IPS-NIHi11 (cell line): Measurements from ENCODE around the gene SMC5.
"Not testable (repeated sequence)": the region's sequence is repeated elsewhere in the genome, so short reads cannot be mapped to it uniquely, and the experiment has no call there.

ENCODE experiments used
- DNase-seq: peaks from one replicate; pipeline ENCODE4 v3.0.0; 2012; ENCODE audit warnings: mixed read lengths, low spot score

SMC5 gene

DNA sequence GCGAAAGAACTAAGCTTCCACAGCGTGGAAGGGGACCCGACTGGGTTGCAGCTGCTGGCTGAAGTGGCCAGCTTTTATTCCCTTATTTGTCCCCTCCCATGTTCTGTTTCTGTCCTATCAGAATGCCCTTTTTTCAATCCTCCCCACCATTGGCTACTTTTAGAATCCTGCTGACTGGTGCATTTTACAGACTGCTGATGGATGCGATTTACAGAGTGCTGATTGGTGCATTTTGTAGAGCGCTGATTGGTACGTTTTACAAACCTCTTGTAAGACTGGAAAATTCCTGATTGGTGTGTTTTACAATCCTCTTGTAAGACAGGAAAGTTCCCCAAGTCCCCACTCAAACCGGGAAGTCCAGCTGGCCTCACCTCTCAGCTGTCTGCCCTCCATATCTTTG is 105.0 kb downstream of the SMC5 start:
- no peak for DNase-seq

DNA sequence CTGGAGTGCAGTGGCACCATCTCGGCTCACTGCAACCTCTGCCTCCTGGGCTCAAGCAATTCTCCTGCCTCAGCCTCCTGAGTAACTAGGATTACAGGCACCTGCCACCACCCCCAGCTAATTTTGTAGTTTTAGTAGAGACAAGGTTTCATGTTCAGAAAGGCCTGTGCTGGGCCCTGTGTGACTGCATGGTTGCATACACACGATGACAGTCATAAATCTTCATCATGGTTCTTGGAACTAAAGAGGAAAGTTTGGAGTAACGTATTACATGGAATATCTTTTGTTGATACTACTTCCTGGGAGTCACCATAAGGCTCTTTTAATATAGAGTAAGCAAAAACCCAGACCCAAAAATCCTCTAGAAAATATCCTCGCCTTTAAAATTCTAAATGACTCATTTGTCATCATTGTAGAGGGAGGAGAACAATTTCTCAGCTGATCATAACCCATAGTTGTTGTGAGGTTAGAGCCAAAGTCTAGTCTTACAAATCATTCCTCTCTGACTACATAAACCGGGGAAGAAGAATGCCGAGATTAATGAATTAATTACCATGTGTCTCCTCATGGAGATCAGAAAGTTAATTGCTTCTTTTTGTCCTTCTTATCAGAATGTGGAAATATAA is 108.6 kb downstream of the SMC5 start:
- DNase-seq: no peak

DNA sequence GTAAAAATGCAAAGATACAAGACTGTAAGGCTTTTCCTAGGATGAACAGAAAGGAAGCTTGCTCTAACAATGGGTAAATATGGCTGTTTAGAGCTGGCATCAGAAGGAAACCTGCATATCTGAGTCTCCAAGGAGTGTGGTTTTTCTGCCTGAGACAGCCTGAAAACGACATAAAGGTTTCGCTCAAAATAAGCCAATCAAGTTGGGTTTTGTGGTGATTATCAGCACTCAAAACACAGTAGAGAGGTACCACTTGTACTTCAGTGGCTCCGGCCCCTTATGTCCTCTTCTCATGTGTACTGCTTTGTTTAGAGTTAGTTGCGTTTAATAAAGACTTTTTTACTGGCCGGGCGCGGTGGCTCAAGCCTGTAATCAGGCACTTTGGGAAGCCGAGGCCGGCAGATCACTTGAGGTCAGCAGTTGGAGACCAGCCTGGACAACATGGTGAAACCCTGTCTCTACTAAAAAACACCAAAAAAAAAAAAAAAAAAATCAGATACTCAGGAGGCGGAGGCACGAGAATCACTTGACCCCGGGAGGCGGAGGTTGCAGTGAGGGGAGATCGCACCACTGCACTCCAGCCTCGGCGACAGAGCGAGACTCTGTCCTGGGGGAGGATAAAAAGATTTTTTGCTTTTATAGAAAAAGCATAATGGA is 116.3 kb downstream of the SMC5 start:
- no peak for DNase-seq

DNA sequence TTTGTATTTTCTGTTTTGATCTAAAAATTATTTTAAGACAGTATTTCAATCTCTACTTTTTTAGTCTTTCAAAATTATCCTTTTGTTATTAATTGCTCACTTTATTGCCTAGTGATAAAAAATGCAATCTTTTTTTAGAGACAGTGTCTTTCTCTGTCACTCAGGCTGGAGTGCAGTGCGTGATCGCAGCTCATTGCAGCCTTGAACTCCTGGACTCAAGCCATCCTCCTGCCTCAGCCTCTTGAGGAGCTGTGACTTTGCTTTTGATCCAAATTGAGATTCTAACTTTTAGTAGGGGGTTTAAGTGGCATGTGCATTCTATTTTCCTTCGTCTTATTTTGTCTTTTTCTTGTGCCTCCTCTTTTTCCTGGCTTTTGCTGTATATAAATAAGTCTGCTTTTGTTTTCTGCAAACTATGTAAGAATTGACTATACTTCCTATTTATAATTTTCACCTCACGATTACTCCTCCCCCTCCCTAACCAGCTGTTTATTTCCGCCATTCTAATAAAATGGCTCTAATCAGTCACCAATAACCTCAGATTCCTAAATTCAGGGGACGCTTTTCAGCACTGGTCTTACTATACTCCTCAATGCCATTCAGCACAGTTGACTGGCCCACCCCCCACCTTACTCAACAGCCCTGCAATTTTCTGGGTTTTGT is 123.4 kb downstream of the SMC5 start:
- no peak for DNase-seq

GRCh38 chr9:70382709-70383605 is 124.2 kb downstream of the SMC5 start:
- no peak for DNase-seq

- DNase-seq: no peak
These were observed 126.6 kb downstream of the SMC5 start for GRCh38 chr9:70385426-70385825.

DNA sequence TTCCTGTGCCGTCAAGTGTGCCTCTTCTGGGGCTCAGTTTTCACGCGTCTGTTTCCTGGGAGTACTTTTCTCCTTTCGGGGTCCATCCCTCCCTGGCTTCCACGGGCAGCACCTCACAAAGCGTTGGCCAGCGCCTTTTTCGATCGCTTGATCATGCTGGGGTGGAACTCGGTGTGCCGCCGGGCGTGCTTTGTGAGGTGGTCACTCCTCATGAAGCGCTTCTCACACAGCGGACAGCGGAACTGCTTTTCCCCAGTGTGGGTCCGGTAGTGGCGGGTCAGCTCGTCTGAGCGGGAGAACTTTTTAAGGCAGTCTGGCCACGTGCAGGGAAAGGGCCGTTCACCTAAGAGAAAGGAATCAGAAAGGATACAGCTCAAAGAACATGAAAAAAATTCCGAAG is 128.9 kb downstream of the SMC5 start:
- no peak for DNase-seq

DNA sequence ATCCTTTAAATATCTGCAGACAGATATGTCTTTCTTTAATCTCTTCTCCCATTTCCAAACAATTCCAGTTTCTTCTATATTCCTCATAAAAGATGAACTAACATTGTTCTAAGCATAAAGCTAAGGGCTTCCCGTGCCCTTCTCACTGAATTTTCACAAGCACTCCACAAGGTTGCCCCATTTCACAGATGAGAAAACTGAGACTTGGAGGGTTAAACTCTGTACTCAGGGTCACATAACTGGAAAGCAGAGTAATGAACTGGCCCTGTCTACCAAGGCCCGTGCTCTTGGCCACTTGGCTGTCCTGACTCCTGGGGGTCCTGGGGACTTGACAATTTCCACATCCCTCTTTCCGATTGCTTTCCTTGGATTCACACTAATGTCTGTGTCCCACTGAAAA is 130.4 kb downstream of the SMC5 start:
- DNase-seq: no peak

DNA sequence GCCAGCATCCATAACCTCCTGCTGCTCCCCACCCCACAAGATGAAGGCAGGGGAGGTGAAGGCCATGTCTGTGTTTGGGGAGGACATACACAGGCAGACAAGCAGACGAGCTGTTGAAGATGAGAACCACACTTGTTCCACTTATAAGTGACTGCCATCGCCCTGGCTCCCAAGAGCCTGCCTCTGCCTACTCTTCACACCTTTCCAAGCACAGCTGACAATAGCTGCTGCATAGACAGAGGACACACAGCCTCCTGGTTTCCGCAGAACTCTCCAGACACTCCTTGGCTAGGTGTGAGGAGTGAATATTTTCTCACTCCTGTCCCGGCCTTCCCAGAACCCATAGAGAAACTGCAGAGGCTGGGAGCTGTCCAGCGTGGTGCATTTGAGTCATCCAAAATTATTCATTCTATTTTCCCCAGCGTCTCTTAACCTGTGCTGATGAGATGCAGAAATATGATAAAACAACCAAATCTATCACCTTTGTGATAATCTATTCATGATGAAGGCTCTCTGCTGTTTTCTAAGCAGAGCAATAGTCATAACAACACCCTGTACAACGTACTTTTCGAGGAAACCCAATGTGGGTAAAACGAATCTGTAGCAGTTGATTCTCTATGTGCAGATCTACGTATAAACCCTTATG is 131.0 kb downstream of the SMC5 start:
- DNase-seq: no peak

DNA sequence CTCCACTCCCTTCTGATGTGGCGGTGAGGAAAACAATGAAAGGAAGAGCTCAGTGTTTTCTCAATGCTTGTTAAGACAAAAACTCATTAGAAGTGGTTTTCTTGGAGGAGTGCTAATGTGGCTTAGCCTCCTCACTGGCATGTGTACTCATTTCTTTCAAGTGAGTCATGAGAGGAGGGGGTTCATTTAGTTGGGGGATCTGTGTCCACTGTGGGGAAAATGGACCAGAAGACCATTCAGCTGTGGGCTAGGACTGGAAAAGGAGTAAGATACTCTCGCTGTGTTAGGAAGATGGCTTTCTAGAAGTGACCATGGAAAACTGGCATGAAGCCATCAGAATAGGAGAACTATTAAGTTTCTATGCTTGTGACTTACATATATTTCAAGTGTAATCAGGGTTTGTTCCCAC is 132.2 kb downstream of the SMC5 start:
- DNase-seq: no peak

- no peak for DNase-seq
These were observed 133.4 kb downstream of the SMC5 start for GRCh38 chr9:70392189-70392588.

- DNase-seq: no peak
These were observed 134.1 kb downstream of the SMC5 start for GRCh38 chr9:70392850-70393249.

DNA sequence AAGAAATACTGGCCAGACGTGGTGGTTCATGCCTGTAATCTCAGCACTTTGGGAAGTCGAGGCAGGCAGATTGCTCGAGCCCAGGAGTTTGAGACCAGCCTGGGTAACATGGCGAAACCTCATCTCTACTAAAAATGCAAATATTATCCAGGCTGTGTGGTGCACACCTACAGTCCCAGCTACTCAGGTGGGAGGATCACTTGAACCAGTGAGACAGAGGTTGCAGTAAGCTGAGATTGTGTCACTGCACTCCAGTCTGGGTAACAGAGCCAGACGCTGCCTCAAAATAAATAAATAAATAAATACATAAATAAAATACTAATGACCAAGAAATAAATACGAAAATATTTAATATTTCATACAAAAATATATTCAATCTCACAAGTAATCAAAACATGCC is 136.9 kb downstream of the SMC5 start:
- no peak for DNase-seq

- DNase-seq: no peak
These were observed 139.4 kb downstream of the SMC5 start for GRCh38 chr9:70398145-70398556.

GRCh38 chr9:70399141-70399540 is 140.4 kb downstream of the SMC5 start:
- no peak for DNase-seq

GRCh38 chr9:70400107-70400892 is 141.5 kb downstream of the SMC5 start:
- no peak for DNase-seq

DNA sequence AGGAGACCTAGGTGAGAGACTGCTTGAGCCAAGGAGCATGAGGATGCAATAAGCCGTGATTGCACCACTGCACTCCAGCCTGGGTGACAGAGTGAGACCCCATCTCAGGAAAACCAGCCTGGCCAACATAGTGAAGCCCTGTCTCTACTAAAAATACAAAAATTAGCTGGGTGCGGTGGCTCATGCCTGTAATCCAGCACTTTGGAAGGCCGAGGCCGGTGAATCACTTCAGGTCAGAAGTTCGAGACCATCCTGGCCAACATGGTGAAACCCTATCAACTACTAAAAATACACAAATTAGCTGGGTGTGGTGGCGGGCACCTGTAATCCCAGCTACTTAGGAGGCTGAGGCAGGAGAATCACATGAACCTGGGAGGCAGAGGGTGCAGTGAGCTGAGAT is 142.5 kb downstream of the SMC5 start:
- not testable (repeated sequence) for DNase-seq

DNA sequence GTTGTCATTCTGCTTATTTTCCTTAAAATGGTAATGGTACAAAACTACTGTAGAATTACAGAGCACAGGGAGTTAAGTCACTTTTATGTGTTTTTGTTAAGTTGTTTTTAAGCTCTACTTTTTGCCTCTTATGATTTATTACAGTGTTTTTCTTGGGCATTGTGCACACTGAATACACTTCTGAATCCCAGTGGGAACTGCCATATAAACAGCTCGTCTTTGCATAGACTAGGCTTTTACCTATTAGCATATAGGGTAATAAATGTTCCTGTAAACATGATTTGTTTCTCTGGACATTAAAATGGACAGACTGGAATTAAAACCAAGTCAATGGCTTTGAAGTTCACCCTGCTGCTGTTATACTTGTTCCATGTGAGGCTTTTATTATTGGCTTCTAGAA is 143.4 kb downstream of the SMC5 start:
- no peak for DNase-seq

GRCh38 chr9:70403166-70403565 is 144.4 kb downstream of the SMC5 start:
- DNase-seq: no peak

- DNase-seq: no peak
These were observed 144.8 kb downstream of the SMC5 start for GRCh38 chr9:70403618-70404025.

DNA sequence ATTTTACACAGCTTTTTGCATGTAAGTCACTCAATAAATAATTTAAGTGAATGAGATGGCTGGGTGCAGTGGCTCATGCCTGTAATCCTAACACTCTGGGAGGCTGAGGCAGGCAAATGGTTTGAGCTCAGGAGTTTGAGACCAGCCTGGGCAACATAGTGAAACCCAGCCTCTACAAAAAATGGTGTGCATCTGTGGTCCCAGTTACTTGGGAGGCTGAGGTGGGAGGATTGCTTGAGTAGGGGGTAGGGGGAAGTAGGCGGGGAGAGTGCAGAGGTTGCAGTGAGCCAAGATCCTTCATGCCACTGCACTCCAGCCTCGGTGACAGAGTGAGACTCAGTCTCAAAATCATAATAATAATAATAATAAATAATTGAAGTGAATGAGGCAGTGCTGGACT is 145.5 kb downstream of the SMC5 start:
- no peak for DNase-seq
